Lower lobe of right lung (tissue), 2 donors: ENCODE results near the gene TFDP1. TPM values are rescaled to one million over a fixed set of nuclear protein-coding genes. Genes with fewer than 3 reads are reported as not detected.

Experiments used
- ATAC-seq, 2 donors: fragments of 200-7000 bp; cut with Tn5 transposase; one replicate each; pipeline ENCODE4 v1.9.1; 2020 to 2022; ENCODE audit warnings: mild to moderate bottlenecking in 2 of 2, moderate library complexity in 2 of 2
- DNase-seq: peaks from one replicate; pipeline ENCODE4 v3.0.0-alpha.2; 2020
- H3K27ac ChIP-seq: fragments of 200-600 bp; one replicate; pipeline ENCODE4 v1.8.0; 2022
- H3K27me3 ChIP-seq: fragments of 200-600 bp; one replicate; pipeline ENCODE4 v1.8.0; 2022; ENCODE audit warnings: low read depth
- H3K36me3 ChIP-seq: fragments of 200-600 bp; one replicate; pipeline ENCODE4 v1.8.0; 2022; ENCODE audit warnings: mild to moderate bottlenecking
- H3K4me1 ChIP-seq: fragments of 200-600 bp; one replicate; pipeline ENCODE4 v1.8.0; 2022
- H3K4me3 ChIP-seq: fragments of 200-600 bp; one replicate; pipeline ENCODE4 v1.8.0; 2022; ENCODE audit warnings: mild to moderate bottlenecking
- H3K9me3 ChIP-seq: fragments of 200-600 bp; one replicate; pipeline ENCODE4 v1.8.0; 2022
- intact Hi-C: fragments of 100-400 bp; cut with DNase I; formaldehyde crosslinking; loops from one replicate; pipeline ENCODE4 v1.11.0; 2022
- total RNA-seq: library from RNA; stranded (reverse); fragmentation: NEBNext Ultra II Directional; extraction: Animal tissue kit (Norgen Biotek cat#: 25700); gene quantifications from one replicate; pipeline ENCODE4 v1.2.1, GENCODE V29; 2021
- TF ChIP-seq, protein P1 (sequence below): fragments of 200-600 bp; IDR thresholded peaks from one replicate; pipeline ENCODE4 v1.8.0; 2022; ENCODE audit warnings: antibody characterized with exemption, mild to moderate bottlenecking
- donor health status: DM: no; HTN: yes; CAD: no; lungs with severe emphysema.

TFDP1 gene
- total RNA-seq, 1 donor from 2014 or later = 47.0 TPM

DNA sequence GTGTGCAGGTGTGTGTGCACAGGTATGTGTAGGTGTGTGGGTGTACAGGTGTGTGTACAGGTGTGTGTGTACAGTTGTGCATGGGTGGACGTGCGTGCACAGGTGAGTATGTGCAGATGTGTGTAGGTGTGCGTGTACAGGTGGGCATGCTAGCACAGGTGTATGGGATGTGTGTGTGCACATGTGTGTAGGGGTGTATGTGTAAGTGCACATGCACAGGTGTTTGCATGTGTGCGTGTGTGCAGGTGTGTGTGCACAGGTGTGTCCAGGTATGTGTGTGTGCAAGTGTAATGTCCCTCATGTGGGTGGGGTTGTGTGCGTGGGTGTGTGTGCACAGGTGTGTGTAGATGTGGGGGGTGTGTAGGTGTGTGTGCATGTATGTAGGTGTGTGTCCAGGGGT is 27.5 kb upstream of the TFDP1 start:
- H3K36me3 ChIP-seq = peaks cover 20% of the 10 kb centered on the region
- no peak overlapping the region for H3K27ac ChIP-seq
- no peaks in the 10 kb centered on the region for H3K9me3 ChIP-seq
- H3K4me1 ChIP-seq = no peaks in the 10 kb centered on the region
- intact Hi-C loops = no loop called here
- no peak overlapping the region for H3K4me3 ChIP-seq
- peak; percentile 20 for DNase-seq
- H3K27me3 ChIP-seq = no peaks in the 10 kb centered on the region
- TF ChIP-seq, protein P1, sequence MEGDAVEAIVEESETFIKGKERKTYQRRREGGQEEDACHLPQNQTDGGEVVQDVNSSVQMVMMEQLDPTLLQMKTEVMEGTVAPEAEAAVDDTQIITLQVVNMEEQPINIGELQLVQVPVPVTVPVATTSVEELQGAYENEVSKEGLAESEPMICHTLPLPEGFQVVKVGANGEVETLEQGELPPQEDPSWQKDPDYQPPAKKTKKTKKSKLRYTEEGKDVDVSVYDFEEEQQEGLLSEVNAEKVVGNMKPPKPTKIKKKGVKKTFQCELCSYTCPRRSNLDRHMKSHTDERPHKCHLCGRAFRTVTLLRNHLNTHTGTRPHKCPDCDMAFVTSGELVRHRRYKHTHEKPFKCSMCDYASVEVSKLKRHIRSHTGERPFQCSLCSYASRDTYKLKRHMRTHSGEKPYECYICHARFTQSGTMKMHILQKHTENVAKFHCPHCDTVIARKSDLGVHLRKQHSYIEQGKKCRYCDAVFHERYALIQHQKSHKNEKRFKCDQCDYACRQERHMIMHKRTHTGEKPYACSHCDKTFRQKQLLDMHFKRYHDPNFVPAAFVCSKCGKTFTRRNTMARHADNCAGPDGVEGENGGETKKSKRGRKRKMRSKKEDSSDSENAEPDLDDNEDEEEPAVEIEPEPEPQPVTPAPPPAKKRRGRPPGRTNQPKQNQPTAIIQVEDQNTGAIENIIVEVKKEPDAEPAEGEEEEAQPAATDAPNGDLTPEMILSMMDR = no peak
- peak in 1 of 2 donors; percentile 24 for ATAC-seq

DNA sequence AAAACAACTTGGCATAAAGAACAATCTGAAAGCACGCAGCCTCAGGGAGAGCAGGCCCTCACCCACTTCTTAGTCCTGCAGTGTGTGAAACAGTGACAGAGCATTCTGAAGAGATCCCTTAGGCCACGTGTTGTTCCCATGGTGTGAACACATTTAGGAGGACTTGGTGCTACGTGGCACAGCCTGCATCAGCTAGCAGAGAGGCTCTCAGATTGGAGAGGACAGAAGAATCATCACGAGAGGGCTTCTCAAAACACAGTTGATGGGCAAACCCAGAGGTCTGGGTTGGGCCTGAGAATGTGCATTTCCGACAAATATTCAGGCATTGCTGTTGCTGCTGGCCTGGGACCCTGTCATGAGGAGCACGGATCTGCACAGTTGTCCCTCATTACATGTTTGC is 26.1 kb upstream of the TFDP1 start:
- H3K27ac ChIP-seq = no peak overlapping the region
- DNase-seq = no peak
- intact Hi-C loops = no loop called here
- peaks cover 9% of the 10 kb centered on the region for H3K36me3 ChIP-seq
- H3K4me1 ChIP-seq = no peaks in the 10 kb centered on the region
- H3K4me3 ChIP-seq = no peak overlapping the region
- no peaks in the 10 kb centered on the region for H3K27me3 ChIP-seq
- H3K9me3 ChIP-seq = no peaks in the 10 kb centered on the region
- TF ChIP-seq, protein P1 = no peak
- ATAC-seq = no peak

DNA sequence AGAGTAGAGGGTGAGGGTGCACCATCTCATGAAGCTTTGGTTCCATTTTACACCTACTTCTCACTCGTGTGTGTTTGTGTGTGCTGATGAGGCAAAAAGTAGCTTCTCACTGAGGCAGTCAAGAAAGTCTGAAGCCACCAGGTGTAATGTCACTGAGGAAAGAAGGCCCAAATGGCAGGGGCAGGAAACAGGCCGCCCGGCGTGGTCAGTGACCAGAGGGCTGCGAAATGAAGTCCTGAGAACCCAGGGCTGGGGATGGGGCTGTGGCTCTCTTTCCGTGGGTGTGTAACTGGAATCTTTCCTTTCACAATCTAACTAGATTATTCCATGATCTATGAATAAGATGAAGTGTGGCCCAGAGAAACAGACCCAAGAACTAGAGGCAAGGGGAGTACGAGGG is 25.5 kb upstream of the TFDP1 start:
- Histone ChIP-seq H3K4me1 (no peaks in the 10 kb centered on the region), H3K9me3 (no peaks in the 10 kb centered on the region), H3K36me3 (peaks cover 3% of the 10 kb centered on the region), H3K4me3 (no peak overlapping the region), H3K27ac (no peak overlapping the region), H3K27me3 (no peaks in the 10 kb centered on the region)
- intact Hi-C loops = no loop called here
- DNase-seq = peak; percentile 24
- TF ChIP-seq, protein P1 = no peak
- no peak for ATAC-seq

DNA sequence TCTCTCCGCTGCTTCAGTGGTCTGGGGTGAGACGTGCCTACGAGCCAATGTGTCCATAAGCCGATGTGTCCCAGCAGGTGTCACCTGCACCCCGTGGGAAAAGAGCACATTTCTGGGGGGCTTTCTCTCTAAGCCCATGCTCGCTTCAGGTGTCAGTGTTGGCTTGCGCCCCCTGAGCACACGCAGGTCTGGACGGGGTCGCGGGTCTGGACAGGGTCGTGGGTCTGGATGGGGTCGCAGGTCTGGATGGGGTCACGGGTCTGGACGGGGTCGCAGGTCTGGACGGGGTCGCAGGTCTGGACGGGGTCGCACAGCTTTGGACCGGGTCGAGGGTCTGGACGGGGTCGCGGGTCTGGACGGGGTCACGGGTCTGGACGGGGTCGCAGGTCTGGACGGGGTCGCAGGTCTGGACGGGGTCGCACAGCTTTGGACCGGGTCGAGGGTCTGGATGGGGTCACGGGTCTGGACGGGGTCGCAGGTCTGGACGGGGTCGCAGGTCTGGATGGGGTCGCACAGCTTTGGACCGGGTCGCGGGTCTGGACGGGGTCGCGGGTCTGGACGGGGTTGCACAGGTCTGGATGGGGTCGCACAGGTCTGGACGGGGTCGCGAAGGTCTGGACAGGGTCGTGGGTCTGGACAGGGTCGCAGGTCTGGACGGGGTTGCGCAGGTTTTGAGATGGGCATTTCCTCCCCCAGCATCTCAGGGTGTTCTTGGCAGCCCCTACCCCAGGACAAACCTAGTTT is 24.5 kb upstream of the TFDP1 start:
- intact Hi-C loops = no loop called here
- Histone ChIP-seq H3K27ac (no peak overlapping the region), H3K36me3 (no peaks in the 10 kb centered on the region), H3K27me3 (no peaks in the 10 kb centered on the region), H3K4me3 (no peak overlapping the region), H3K4me1 (no peaks in the 10 kb centered on the region), H3K9me3 (no peaks in the 10 kb centered on the region)
- TF ChIP-seq, protein P1 = no peak
- peak; percentile 27 for DNase-seq
- no peak for ATAC-seq

DNA sequence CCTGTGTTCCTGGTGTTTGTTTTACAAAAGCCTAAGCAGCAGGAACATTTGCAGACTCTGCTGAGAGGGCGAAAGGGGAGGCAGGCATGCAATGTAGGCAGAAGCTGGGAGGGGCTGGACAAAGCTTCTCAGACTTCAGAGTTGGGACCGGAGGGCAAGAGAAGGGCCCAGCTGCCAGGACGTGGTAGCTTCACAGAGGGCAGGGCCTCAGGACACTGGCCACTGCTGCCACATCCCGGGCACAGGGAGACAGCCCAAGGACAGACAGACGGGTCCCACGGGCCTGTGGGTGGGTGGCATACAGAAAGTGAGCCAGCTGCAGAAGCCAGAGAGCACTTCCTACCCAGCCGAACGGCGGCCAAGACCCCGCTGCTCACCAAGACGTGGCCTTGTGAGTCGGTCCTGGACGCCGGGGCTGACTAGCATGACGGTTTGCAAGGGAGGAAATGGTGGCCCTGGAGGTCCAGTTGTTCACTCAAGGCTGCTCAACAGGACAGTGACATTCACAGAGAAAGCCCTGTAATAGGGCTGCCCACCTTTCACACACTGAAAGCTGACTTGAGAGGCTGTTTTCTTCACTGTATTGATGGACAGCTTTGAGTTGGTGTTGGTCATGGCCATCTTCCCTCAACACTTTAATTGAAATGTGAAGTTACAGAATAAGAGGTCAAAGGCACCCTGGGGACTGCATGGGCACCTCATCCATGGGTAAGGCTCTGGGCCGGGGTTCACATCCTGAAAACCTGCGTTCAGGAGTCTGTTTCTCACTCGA is 23.7 kb upstream of the TFDP1 start:
- ATAC-seq = no peak
- Histone ChIP-seq H3K27ac (no peak overlapping the region), H3K4me3 (no peak overlapping the region), H3K4me1 (no peaks in the 10 kb centered on the region), H3K27me3 (peaks cover under 1% of the 10 kb centered on the region), H3K36me3 (no peaks in the 10 kb centered on the region), H3K9me3 (no peaks in the 10 kb centered on the region)
- DNase-seq = peak; percentile 39
- intact Hi-C loops = no loop called here
- TF ChIP-seq, protein P1 = no peak
